Testis (tissue), 2 donors: ENCODE results near the gene TROAP.

Experiments
- CTCF ChIP-seq, 3 experiments: fragments of 450-650 bp in 2 of 3; fragments of 200-600 bp in 1 of 3; sonication (generic) in 1 of 3; IDR thresholded peaks; one replicate each; pipeline ENCODE4 v1.5.1; 2016 to 2019; ENCODE audit warnings: antibody characterized with exemption in 3 of 3, mild to moderate bottlenecking in 2 of 3, moderate library complexity in 1 of 3
- POLR2A ChIP-seq: fragments of 450-650 bp; IDR thresholded peaks from one replicate; pipeline ENCODE4 v1.6.1; 2017; ENCODE audit warnings: antibody characterized with exemption, mild to moderate bottlenecking, moderate library complexity

- TF ChIP-seq POLR2A = no peak
- TF ChIP-seq CTCF (IDR thresholded peaks at IDR 0.05) = no peak
Measured at GRCh38 chr12:49338830-49339463, 15.9 kb downstream of the TROAP start.
